ENCODE results near the gene DSCAM.
"Not testable (repeated sequence)": the region's sequence is repeated elsewhere in the genome, so short reads cannot be mapped to it uniquely, and the experiment has no call there.

Gene DSCAM, protein sequence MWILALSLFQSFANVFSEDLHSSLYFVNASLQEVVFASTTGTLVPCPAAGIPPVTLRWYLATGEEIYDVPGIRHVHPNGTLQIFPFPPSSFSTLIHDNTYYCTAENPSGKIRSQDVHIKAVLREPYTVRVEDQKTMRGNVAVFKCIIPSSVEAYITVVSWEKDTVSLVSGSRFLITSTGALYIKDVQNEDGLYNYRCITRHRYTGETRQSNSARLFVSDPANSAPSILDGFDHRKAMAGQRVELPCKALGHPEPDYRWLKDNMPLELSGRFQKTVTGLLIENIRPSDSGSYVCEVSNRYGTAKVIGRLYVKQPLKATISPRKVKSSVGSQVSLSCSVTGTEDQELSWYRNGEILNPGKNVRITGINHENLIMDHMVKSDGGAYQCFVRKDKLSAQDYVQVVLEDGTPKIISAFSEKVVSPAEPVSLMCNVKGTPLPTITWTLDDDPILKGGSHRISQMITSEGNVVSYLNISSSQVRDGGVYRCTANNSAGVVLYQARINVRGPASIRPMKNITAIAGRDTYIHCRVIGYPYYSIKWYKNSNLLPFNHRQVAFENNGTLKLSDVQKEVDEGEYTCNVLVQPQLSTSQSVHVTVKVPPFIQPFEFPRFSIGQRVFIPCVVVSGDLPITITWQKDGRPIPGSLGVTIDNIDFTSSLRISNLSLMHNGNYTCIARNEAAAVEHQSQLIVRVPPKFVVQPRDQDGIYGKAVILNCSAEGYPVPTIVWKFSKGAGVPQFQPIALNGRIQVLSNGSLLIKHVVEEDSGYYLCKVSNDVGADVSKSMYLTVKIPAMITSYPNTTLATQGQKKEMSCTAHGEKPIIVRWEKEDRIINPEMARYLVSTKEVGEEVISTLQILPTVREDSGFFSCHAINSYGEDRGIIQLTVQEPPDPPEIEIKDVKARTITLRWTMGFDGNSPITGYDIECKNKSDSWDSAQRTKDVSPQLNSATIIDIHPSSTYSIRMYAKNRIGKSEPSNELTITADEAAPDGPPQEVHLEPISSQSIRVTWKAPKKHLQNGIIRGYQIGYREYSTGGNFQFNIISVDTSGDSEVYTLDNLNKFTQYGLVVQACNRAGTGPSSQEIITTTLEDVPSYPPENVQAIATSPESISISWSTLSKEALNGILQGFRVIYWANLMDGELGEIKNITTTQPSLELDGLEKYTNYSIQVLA (N-terminal part only)

DNA sequence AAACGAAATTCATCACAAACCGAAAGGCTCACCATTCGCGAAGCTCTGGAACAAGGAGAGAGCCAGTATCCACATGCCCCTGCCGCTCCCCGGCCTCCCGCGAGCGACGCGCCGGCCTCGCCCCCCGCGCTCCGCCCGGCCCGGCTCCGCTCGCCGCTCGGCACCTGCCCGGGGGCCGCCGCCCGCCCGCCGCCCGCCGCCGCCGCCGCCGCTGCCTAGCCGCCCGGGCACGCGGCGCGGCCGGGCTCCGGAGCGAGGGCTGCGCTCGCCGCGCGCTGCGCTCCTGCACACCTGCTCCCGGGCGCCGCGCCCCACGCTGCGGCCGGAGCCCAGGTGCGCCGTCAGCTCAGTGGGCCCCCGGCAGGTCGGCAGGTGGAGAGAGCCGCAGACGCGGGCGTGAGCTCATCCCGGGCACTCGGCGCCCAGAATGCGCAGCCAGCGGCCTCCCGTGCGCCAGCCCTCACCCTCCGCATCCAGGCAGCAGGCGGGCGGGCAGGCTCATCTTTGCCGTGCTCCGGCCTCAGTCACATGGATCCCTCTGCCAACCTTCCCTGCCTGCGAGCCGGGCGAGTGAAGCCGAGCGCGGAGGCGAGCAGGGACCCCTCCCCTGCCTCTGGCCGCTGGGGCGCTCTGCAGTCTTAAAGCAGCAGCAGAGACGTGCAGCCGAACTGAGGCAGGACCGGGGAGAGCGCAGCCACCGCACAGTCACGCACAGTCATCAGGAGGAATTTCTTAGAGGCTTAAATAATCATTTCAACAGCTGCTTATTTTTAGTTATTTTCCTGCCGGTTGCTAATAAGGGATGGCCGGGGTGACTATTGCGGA is at the start of gene DSCAM:
Gene DSCAM, minus strand, starts transcription at position 572 of the 825 bp plus-strand sequence. Its CDS starts 497 bp downstream, at position 75.
- in situ Hi-C loops (cut with MboI; ENCODE audit: low sequenced_read_pairs): no loop called here

DNA sequence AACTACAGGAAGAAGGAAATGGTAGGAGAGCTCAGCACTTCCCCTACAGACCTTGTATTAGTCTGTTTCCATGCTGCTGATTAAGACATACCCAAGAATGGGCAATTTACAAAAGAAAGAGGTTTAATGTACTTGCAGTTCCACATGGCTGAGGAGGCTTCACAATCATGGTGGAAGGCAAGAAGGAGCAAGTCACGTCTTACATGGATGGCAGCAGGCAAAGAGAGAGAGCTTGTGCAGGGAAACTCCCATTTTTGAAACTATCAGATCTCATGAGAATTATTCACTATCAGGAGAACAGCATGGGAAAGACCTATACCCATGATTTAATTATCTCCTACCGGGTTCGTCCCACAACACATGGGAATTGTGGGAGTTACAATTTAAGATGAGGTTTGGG is 48.7 kb upstream of the DSCAM start:
- in situ Hi-C loops (cut with MboI; ENCODE audit: low sequenced_read_pairs): not testable (repeated sequence)

DNA sequence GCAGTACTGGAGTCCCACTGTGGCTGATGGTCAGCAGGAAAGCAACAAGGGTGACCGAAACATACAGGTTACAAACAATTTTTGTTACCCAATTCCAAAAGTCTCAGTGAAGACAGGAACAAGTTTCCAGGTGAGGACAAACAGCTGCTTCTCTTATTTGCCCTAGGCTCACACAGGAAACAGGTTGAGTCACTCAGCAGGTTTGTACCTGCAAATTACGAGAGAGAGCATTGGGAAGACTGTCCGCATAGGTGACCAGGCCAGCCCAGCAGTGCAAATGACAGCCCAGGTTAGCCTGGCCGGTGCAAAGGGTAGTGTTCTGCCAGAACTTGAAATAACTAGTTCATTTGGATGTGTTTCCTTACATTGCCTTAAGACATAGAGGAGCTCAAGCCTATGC is 40.0 kb upstream of the DSCAM start:
- in situ Hi-C loops (cut with MboI; ENCODE audit: low sequenced_read_pairs): no loop called here

DNA sequence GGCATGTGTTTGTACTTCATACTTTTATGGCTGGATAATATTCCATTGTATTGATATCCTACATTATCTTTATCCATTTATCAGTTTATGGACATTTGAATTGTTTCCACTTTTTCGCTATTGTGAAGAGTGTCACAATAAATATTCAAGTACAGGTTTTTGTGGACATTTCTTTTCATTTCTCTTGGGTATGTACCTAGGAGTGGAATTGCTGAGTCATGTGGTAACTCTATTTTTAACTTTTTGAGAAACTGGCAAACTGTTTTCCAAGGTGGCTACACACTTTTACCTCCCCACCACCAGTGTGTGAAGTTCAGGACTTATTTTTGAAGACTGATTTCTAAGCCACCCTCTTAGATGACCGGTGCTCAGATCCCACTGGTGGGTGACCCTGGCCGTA is 39.0 kb upstream of the DSCAM start:
- in situ Hi-C loops (cut with MboI; ENCODE audit: low sequenced_read_pairs): no loop called here

DNA sequence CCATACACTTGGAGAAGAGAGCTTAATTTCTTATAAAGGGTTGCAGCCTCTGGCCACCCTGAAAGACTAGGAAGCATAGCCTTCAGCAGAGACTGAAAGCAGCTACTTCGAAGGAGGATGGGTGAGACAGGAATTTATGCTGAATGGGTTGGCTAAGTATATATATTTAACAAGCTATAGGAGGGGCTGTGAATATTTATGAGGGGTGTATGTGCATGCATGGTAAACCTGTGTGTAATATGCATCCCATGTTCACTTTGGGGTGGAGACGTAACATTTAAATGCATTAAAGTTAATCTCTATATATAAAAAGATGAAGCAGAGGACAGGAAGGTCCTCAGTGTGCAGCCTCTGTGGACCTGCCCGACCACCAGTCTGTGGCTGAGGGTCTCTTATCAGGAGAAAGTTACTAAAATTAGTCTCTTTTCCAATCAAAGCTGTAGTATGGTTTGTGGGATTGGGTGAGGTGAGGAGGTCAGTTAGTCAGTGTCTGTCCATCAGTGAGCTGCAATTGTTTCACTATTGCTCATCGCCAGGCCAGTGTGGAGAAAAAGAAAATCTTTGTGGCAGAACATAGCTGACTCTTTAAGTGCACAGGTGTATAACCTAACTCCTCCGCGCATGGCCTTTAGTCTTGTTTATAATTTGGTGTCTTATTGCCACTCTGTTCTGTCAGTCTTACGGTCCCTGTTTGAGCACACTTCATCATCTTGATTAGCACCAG is 35.4 kb upstream of the DSCAM start:
- in situ Hi-C loops (cut with MboI; ENCODE audit: low sequenced_read_pairs): no loop called here

DNA sequence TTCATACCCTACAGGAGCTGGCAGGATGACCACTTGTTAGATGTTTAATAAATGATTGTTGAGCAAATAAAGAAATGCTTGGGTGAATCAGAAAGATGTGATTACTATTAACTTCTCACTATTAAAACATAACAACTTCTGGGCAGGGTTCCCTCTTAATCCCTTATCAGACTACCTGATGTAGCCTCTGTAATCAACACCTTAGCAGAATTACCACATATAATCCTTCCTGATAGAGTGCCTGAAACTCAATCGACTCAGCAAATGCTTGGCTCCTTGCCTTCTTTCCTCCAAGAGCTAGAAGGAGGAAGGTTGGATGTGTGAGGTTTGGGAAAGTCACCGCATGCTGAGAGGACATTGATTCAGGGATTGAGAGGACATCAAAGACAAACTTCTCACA is 34.8 kb upstream of the DSCAM start:
- in situ Hi-C loops (cut with MboI; ENCODE audit: low sequenced_read_pairs): no loop called here

DNA sequence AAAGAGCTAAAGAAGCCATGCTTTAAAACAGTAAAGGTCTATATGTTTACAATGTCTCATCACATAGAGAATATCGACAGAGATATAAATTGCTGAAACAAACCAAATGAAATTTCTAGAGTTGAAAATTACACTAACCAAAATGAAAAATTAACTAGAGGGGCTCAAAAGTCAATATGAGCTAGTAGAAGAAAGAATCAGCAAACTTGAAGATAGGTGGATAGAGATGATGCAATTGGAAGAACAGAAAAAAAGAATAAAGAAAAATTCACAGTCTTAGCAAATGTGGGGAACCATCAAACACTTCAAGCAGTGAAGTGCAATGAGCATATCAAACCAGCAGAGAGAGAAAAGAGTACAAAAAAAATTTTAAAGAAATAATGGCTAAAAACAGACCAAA is 24.1 kb upstream of the DSCAM start:
- in situ Hi-C loops (cut with MboI; ENCODE audit: low sequenced_read_pairs): no loop called here

DNA sequence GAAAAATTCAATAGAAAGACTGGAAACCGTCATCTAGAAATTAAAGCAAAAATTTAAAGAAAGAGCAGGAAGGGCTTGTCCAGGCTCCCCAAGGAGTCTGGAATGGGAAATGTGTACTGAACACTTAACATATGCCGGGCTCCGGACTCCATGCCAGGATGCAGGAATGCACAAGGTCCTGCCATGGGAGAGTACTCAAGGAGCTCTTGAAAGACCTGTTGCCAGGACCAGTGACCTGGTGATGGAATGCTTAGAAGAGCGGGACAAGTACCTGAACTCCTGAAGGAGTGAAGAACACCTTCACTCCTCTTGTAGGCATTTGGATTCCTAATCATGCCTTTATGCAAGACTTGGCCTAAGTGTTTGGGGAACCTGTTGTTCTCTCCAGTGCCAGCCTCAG is 16.9 kb upstream of the DSCAM start:
- in situ Hi-C loops (cut with MboI; ENCODE audit: low sequenced_read_pairs): no loop called here

DNA sequence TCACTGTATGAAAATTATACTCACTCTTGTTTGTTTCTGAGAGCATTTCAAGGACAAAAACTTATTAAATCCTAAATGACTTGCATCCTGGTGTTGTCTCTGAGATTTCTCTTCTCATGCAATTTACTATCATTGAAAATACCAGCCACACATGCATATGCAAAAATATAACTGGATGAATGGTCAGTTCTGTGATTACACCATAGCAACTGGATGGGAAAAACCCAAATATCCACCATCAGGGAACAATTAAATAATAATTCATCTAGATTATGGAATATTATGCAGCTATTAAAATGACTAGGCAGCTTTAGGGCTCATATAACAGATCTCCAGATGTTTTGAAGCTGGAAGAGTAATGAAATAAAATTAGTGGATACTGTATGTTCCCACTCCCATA is 11.6 kb upstream of the DSCAM start:
- in situ Hi-C loops (cut with MboI; ENCODE audit: low sequenced_read_pairs): no loop called here

DNA sequence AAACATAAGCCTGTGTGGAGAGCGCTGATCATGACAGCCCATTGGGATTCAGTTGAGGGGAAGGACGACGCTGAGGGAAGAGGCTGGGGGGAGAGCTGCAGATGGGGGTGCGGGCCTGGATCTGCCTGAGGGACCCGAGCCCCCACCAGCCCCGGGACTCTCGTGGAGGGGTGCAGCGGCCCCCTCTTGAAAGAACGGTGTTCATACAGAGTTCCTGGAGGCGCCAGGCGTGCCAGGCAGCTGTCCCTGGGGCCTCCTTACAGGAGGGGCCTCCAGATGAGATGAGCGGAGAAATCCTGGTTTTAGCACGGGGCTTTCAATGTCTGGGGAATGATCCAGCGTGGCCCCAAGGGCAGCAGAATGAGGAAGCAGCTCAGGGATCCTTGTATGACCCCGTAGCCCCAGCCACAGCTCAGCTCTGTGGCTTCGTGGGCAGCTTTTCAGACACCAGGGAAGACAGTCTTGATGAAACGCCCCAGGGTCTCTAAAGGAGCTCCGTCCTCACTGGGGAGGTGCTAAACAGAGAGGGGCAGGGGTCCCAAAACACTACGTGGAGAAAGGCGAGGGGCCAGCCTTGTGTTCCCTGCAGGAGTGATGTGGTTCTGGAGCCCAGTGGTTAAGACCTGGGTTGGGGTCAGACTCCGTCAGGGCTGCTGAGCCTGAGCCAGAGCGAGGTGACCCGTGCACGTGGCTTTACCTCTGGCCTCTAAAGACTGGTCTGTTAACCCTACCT is 7.2 kb upstream of the DSCAM start:
- in situ Hi-C loops (cut with MboI; ENCODE audit: low sequenced_read_pairs): no loop called here

DNA sequence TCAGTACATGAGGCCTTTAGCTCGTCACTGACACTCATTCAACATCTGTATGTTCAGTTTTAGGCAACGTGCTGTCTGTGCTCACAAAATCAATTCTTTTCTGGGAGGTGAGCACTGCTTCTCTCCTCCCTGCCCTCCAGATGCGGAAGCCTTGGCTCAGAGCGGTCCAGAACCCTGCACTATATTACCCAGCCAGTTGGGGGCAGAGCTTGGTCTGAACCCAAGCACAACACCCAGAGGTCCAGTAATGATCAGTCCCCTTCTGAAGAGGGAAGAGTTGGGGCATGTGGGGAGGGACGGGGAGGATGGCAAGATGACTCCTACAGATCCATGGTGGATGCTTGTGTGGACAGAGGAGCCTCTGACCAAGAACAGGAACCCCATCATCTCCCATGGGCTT is 5.6 kb upstream of the DSCAM start:
- in situ Hi-C loops (cut with MboI; ENCODE audit: low sequenced_read_pairs): no loop called here

DNA sequence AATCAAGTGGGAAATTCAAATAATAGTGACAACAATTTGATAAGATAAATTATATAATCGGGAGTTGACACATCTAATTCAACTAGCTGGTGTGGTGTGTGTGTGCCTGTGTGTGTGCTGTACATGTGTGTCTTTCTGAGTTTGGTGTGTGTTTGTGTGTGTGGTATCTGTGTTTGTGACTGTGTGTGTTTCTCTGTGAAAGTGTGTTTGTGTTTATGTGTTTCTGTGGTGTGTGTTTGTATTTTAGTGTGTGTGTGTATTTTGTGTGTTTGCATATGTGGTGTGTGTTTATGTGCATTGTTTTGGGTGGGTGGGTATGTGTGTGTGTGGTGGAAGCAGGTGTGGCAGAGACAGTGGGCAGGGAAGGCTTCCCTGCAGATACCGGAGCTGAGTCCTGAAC is 4.8 kb upstream of the DSCAM start:
- in situ Hi-C loops (cut with MboI; ENCODE audit: low sequenced_read_pairs): no loop called here

DNA sequence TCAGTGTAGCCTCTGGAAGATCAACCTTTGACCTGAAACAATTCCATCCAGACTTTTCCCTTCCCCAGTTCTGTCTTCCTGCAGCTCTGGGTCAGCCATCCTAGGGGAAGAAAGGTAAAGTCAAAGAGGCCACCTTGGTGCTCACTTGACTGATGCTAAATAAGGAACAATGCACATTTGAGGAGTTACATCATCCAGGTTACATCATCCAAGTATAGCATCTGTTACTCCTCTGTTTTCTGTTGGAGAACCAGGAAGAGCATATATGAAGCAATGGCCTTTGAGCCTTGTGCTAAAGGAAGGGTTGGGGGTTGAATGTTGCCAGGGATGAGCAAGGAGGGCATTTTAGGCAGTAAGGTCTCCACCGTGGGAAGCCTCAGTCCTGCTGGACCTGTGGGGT is 3.1 kb upstream of the DSCAM start:
- in situ Hi-C loops (cut with MboI; ENCODE audit: low sequenced_read_pairs): no loop called here

DNA sequence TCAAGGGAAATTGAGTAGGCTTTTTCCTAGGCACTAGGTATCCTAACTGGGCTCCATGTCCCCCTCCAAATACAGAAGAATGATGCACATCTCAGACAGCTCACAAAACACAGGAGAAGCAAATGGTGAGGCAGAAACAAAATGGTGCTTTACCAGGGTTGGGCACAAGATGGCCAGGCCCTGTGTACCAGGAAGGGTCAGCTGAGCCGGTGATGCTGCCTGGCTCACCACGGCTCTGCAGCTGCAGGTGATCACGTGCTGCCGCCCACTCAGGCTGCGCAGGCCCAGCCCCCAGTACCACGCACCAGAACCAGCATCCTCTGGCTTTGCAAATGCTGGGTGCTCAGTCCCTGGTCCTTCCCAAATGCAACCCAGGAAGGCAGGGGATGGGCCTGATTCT is 993 bp upstream of the DSCAM start:
- in situ Hi-C loops (cut with MboI; ENCODE audit: low sequenced_read_pairs): no loop called here

DNA sequence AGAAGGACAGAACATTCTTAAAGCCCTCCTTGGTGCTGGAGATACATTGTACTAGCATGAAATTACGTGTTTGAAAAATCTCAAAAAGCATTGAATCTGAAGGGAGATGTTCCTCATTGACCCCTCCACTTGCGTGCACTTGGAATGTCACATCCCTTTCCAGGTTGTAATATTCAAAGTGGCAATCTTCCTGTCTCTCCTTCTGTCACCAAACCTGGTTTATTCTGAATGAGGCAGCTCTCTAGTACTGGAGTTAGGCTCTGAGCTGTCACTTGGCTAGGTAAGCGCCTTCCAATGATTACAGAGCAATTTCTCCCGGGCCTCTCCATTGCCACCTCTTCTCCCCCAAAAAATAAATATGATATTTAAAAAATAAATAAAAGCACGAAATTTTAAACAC is 855 bp downstream of the DSCAM start:
- in situ Hi-C loops (cut with MboI; ENCODE audit: low sequenced_read_pairs): no loop called here

DNA sequence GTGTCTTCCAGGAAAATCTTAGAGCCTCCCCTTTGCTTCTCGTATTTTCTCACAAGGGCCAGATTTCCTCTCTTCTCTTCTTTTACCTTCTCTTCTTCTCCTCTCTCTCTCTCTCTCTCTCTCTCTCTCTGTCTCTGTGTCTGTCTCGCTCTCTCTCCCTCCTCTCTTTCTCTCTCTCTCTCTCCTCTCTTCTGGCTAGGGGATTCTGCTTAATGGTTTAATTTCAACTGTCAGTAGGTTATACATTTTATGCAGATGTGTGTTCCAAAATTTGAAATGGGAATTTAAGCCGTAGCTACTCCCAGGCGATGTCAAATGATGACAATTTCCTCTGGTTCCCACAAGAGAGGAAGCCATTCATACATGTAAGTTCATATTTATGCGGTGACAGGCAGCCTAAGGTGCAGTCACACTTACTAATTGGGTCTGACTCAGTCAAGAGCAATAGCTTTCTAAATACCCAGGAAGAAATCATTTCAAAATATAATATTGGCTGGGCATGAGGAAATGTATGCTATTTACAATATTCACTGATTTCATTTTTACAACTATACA is 1.4 kb downstream of the DSCAM start:
- in situ Hi-C loops (cut with MboI; ENCODE audit: low sequenced_read_pairs): no loop called here

DNA sequence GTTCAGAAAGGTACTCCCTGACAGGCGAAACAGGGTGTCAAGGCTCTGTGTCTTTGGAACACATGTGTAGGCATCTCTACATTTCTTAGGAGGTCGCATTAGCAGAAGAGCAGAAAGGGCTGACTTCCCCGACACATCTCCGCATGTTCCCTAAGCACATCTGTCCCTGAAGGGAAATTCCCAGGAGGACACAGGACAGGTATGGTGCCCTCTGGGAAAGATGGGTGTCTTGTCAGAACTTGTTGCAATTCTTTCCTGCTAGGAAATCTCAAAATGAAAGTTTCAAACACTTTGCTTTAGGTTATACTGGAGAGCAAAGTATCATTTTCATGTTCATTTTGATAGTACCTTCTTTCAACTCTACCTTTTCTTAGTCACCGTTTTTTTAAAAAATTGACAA is 2.0 kb downstream of the DSCAM start:
- in situ Hi-C loops (cut with MboI; ENCODE audit: low sequenced_read_pairs): no loop called here

DNA sequence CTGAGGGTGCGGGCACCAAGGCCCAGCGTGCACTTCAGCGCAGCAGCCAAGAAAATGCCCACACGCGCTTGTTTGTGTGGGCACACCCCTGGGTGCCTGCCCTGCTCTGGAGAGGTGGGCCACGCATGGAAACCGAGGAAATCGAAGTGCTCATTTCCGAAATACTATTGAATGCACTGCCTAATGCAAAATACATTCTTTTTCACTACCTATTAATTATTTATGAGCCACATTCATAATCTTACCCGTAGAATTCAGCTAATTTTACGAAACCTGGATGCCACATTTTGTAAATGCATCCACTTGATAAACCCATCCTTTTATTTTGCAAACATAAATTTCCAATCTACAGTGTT is 4.8 kb downstream of the DSCAM start:
- in situ Hi-C loops (cut with MboI; ENCODE audit: low sequenced_read_pairs): no loop called here

DNA sequence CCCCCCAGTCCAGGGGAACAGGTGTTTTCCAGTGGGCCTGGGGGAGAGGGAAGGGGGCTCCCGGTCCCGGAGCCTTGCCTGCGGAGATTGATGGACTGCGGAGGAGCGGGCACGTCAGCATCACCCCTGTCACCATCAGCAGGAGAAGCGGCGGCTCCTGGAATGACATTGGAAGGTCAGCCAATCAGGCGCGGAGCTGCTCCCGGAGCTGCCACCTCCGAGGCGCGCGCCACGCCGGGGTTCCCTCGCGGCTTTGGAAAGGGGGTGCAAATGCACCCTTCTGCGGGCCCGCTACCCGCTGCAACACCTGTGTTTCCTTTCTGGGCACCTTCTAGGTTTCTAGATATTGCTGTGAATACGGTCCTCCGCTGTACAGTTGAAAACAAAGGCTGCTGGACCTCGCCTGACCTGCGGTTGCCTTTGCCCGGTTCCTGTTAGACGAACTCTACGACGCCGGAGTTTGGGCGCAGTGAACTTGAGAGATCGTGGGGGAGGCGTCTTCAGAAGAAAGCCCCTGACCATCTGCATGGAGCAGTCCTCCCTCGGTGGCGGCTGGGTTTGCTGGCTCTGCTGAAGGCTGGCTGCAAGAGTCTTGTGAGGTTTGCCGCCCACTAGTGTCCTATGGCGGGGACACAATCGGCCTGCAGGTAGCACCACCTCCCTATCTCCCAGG is 5.3 kb downstream of the DSCAM start:
- in situ Hi-C loops (cut with MboI; ENCODE audit: low sequenced_read_pairs): no loop called here

Data from hTERT RPE-1 (cell line).